Activated CD8-positive, alpha-beta T cell treated with anti-CD3 and anti-CD28 coated beads for 36 hours (primary cell): ENCODE data around the gene LAMA5. TPM values are rescaled to one million over a fixed set of nuclear protein-coding genes. Genes with fewer than 3 reads are reported as not detected.

Source experiments
- ATAC-seq: fragments of 200-7000 bp; cut with Tn5 transposase; one replicate; pipeline ENCODE4 v1.10.0; 2021; ENCODE audit warnings: mild to moderate bottlenecking, moderate library complexity
- CTCF ChIA-PET: fragments of 350-600 bp; sonication (Branson Sonifier 250); formaldehyde crosslinking; loops from one replicate; lab custom pipeline; 2021; ENCODE audit warnings: antibody characterized with exemption; lab: Charles Lee
- POLR2A ChIA-PET: fragments of 350-600 bp; sonication (Branson Sonifier 250); formaldehyde crosslinking; loops from one replicate; lab custom pipeline; 2021; ENCODE audit warnings: antibody characterized with exemption; lab: Charles Lee
- DNase-seq: peaks from one replicate; pipeline ENCODE4 v3.0.0-alpha.2; 2020
- H3K27ac Mint-ChIP-seq: one replicate; pipeline ENCODE4 v1.8.0; 2021; ENCODE audit warnings: mild to moderate bottlenecking, mixed read lengths
- H3K27me3 Mint-ChIP-seq: one replicate; pipeline ENCODE4 v1.8.0; 2021; ENCODE audit warnings: mixed read lengths
- H3K36me3 Mint-ChIP-seq: one replicate; pipeline ENCODE4 v1.8.0; 2021; ENCODE audit warnings: low read depth, mixed read lengths
- H3K4me1 Mint-ChIP-seq: one replicate; pipeline ENCODE4 v1.8.0; 2021; ENCODE audit warnings: low read depth, mixed read lengths
- H3K4me3 Mint-ChIP-seq: one replicate; pipeline ENCODE4 v1.8.0; 2021; ENCODE audit warnings: mild to moderate bottlenecking, moderate library complexity, mixed read lengths
- H3K9me3 Mint-ChIP-seq: one replicate; pipeline ENCODE4 v1.8.0; 2021; ENCODE audit warnings: mixed read lengths
- CTCF ChIP-seq: fragments of 200-600 bp; IDR thresholded peaks from one replicate; pipeline ENCODE4 v1.8.0; 2022; ENCODE audit warnings: antibody characterized with exemption, mild to moderate bottlenecking
- intact Hi-C: fragments of 100-400 bp; cut with micrococcal nuclease; formaldehyde crosslinking; loops from one replicate; pipeline ENCODE4 v1.10.0; 2022
- total RNA-seq, 2 experiments: library from RNA; stranded (reverse); gene quantifications; one replicate each; pipeline ENCODE4 v1.2.3, GENCODE V29; 2021

LAMA5 gene, protein sequence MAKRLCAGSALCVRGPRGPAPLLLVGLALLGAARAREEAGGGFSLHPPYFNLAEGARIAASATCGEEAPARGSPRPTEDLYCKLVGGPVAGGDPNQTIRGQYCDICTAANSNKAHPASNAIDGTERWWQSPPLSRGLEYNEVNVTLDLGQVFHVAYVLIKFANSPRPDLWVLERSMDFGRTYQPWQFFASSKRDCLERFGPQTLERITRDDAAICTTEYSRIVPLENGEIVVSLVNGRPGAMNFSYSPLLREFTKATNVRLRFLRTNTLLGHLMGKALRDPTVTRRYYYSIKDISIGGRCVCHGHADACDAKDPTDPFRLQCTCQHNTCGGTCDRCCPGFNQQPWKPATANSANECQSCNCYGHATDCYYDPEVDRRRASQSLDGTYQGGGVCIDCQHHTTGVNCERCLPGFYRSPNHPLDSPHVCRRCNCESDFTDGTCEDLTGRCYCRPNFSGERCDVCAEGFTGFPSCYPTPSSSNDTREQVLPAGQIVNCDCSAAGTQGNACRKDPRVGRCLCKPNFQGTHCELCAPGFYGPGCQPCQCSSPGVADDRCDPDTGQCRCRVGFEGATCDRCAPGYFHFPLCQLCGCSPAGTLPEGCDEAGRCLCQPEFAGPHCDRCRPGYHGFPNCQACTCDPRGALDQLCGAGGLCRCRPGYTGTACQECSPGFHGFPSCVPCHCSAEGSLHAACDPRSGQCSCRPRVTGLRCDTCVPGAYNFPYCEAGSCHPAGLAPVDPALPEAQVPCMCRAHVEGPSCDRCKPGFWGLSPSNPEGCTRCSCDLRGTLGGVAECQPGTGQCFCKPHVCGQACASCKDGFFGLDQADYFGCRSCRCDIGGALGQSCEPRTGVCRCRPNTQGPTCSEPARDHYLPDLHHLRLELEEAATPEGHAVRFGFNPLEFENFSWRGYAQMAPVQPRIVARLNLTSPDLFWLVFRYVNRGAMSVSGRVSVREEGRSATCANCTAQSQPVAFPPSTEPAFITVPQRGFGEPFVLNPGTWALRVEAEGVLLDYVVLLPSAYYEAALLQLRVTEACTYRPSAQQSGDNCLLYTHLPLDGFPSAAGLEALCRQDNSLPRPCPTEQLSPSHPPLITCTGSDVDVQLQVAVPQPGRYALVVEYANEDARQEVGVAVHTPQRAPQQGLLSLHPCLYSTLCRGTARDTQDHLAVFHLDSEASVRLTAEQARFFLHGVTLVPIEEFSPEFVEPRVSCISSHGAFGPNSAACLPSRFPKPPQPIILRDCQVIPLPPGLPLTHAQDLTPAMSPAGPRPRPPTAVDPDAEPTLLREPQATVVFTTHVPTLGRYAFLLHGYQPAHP (N-terminal part only)
- under 1 TPM; 0.25 to 0.76 TPM for total RNA-seq

DNA sequence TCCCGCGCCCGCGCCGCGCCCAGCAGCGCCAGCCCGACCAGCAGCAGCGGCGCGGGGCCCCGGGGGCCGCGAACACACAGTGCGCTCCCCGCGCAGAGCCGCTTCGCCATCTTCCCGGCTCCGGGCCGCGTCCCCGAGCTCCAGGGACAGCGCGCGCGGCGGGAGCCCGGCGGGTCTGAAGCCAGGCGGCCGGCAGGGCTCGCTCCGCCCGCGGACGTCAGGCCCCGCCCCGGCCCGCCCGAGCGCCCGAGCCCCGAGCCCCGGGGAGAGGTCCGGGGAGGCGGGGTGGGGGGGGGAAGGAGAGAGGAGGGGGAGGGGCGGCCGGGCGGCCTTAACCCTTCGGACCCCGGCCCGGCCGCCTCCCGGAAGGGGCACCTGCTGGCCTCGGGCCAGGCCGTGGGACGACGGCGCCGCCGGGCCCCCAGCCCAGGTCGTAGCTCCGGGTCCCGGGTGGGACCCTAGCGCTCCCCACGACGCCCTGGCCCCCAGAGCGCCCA lies at the start of gene LAMA5:
TSS of gene LAMA5 (minus strand) at position 177 of the 497 bp plus-strand sequence. CDS start at position 110, 67 bp downstream.
- POLR2A ChIA-PET = interaction anchor here (0.8 to 2.1 kb wide), 3 partner anchors 20 to 1474 kb away, joined by 3 to 4 read pairs (median 4); partner anchors contain the start of gene RPS21
- no peak within 1 kb of the TSS for H3K27ac Mint-ChIP-seq
- ATAC-seq (no peak), DNase-seq (no peak)
- H3K27me3 Mint-ChIP-seq = peaks cover 27% of the 10 kb centered on the region
- H3K4me3 Mint-ChIP-seq = no peak within 1 kb of the TSS
- H3K36me3 Mint-ChIP-seq = no peaks in the 10 kb centered on the region
- TF ChIP-seq CTCF = no peak
- H3K4me1 Mint-ChIP-seq = peaks cover 5% of the 10 kb centered on the region
- CTCF ChIA-PET = interaction anchor here (2.0 kb wide), 1 partner anchor 15 kb away, joined by 6 read pairs; no protein-coding TSS in a partner anchor
- intact Hi-C loops = no loop called here
- H3K9me3 Mint-ChIP-seq = no peaks in the 10 kb centered on the region

DNA sequence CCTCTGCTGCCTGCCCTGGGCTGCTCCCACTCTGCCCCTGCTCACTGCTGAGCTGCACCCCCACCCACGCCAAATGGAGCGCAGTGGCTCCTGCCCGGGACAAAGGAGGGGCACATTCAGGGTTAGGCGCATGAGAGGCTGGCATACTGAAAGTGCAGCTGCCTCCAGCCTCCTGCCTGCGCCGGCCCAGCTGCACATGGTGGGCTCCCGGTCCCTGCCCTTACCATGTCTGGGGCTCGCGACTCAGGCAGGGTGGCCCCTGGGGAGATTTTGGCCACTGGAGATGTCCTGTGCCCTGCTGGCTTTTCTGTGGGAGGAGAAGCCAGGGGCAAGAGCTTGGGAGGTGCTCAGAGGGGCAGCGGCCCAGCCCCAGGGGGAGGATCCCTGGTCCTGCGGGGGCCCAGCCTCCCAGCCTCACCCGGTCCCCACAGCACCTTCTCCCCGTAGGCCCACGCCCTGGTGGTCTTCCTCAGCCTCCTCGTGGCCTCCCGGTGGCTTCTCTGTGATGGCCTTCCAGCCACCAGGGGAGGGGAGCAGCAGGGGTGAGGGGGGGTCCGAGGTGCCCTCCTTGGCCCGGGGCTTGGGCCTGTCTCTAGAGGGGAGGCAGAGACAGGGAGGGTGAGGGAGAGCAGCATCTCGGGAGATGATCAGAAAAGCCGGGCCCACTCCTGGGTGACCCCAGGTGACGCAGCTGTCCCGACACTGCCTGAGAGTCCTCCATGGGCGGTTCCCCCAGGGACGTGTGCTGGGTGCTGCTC lies 48.4 kb upstream of the LAMA5 start:
- ChIA-PET POLR2A (no interaction called here), CTCF (no interaction called here)
- no peaks in the 10 kb centered on the region for H3K9me3 Mint-ChIP-seq
- H3K27ac Mint-ChIP-seq = no peak overlapping the region
- intact Hi-C loops = no loop called here
- no peak overlapping the region for H3K4me3 Mint-ChIP-seq
- H3K36me3 Mint-ChIP-seq = no peaks in the 10 kb centered on the region
- TF ChIP-seq CTCF = no peak
- no peak for ATAC-seq
- DNase-seq = no peak
- H3K4me1 Mint-ChIP-seq = no peaks in the 10 kb centered on the region
- no peaks in the 10 kb centered on the region for H3K27me3 Mint-ChIP-seq

DNA sequence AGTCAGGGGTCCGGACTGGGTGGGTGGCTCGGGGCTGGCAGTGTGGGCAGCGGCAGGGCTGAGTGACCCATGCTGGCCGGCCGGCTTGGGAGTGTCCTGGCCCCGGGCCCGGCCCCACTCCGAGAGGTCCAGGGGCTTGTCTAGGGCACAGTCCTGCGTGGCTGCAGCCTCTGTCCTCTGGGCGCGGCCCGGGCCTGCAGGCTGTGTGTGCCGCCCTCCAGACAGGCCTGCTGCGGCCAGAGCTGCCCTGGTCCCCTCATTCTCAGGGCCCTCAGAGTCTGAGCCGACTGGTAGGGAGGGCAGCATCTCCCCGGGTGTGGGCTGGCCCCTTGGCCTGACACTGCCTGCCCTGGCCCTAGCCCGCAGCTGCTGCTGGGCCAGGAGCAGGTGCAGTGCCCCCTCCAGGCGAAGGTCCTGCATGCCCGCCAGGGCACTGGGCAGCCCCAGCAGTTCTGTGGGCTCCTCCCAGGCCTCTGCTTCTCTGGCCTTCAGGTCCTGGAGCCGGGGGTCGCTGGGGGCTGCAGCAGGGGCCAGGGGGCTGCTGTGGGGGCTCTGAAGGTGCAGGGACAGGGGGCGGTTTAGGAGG lies 46.9 kb upstream of the LAMA5 start:
- CTCF ChIA-PET = no interaction called here

More for the DNA sequence above, 46.9 kb upstream of the LAMA5 start:
- Mint-ChIP-seq H3K27me3 (no peaks in the 10 kb centered on the region), H3K9me3 (no peaks in the 10 kb centered on the region), H3K36me3 (no peaks in the 10 kb centered on the region), H3K27ac (no peak overlapping the region), H3K4me3 (no peak overlapping the region), H3K4me1 (no peaks in the 10 kb centered on the region)
- POLR2A ChIA-PET = no interaction called here
- intact Hi-C loops = no loop called here
- no peak for DNase-seq
- no peak for ATAC-seq
- no peak for TF ChIP-seq CTCF
